ENCODE measurements around the gene FMN1.

DNA sequence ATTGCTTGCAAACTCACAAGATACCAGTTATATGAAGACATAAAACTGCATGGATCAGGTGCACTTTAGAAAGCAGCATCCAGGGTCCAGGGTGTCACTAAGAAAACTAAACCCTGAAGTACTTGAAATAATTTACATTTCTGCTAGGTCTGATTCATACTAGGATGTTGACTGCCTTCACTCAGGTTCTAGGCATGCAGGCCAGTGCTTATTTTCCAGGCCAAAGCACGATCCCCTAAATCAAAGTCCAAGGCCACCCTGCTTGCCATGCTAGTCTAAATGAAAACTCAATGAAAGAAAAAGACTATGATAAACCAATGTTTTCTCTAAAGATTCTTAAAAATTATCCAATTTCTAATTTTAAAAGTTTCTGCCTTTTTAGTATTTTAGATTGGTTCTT, 427.3 kb downstream of the FMN1 start:
- TF ChIP-seq, protein P1, sequence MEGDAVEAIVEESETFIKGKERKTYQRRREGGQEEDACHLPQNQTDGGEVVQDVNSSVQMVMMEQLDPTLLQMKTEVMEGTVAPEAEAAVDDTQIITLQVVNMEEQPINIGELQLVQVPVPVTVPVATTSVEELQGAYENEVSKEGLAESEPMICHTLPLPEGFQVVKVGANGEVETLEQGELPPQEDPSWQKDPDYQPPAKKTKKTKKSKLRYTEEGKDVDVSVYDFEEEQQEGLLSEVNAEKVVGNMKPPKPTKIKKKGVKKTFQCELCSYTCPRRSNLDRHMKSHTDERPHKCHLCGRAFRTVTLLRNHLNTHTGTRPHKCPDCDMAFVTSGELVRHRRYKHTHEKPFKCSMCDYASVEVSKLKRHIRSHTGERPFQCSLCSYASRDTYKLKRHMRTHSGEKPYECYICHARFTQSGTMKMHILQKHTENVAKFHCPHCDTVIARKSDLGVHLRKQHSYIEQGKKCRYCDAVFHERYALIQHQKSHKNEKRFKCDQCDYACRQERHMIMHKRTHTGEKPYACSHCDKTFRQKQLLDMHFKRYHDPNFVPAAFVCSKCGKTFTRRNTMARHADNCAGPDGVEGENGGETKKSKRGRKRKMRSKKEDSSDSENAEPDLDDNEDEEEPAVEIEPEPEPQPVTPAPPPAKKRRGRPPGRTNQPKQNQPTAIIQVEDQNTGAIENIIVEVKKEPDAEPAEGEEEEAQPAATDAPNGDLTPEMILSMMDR (IDR thresholded peaks at IDR 0.05): no peak
- TF ChIP-seq POLR2A (IDR thresholded peaks at IDR 0.05): no peak

Data from testis (tissue), 2 donors.